Head of caudate nucleus (tissue), 42 donors: ENCODE results near the gene ELOB.

Experiments
- DNase-seq, 42 donors: peaks; one replicate each; pipeline versions ENCODE4 v3.0.0 to v3.0.0-alpha.2; 2020 to 2021; ENCODE audit warnings: mixed read lengths in 7 of 42
- intact Hi-C: fragments of 100-400 bp; cut with DNase I; formaldehyde crosslinking; loops from one replicate; pipeline ENCODE4 v1.15.0; 2022

Gene ELOB

DNA sequence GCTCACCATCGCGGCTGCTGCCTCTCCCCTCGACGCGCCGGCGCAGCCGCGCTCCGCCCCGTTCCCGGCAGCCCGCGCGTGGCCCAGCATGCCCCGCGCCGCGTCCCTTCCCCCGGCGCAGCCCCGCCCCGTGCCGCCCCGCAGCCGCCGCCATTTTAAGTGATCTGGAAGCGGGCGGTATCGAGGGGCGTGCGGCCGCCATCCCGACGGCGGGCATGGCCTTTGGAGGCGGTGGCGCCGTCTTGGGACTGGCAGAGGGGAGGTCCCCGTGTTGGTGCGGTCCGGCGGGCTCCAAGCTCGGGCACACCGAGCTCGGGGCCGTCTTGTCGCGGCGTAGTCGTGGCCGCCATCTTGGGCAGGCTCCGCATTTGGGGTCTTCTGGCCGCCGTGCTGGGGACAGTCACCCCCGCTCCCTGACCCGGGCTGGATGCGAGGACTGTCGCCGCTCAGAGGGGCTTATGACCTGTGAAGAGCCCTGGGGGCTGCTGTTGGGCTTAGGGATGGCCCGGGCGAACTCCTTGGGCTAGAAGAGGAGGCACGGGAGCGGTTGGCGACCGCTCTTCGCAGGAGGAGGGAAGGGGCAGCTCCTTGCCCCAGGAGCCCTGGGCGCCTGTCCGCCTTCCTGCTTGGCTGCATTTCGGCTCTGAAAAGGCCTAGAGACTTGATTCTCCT, at the start of gene ELOB:
Gene ELOB (minus strand): TSS at position 50 of the 672 bp plus-strand sequence. CDS start 41 bp downstream, at position 9.
- intact Hi-C loops, result loop anchor here (1.0 kb wide), 1 partner anchor 25 kb away; the partner anchor contains the start of gene SRRM2
- peak; percentile 44 to 93 (median 85) for DNase-seq

DNA sequence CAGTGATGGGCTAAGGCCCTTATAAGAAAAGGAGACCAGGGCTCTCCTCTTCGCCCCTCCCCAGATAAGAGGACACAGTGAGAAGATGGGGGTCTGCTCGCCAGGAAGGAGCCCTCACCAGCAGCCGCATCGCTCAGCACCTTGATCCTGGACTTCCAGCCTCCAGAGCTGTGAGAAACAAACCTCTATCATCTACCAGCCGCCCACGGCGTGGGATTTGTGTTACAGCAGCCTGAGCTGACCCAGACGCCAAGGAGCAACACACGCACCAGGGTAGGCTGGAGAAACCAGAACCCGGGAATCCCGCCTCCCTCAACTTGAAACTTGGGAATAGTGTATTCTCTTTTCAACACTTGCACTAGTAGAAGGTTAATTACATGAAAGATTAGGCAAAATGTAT, 48.8 kb upstream of the ELOB start:
- DNase-seq, result peak in 1 of 42 donors; percentile 14
- intact Hi-C loops, result no loop called here

GRCh38 chr16:2825049-2825742, 48.1 kb upstream of the ELOB start:
- intact Hi-C loops, result no loop called here
- peak in 1 of 42 donors; percentile 7 for DNase-seq

GRCh38 chr16:2824626-2825025, 47.5 kb upstream of the ELOB start:
- peak in 1 of 42 donors; percentile 17 for DNase-seq
- intact Hi-C loops, result no loop called here

DNA sequence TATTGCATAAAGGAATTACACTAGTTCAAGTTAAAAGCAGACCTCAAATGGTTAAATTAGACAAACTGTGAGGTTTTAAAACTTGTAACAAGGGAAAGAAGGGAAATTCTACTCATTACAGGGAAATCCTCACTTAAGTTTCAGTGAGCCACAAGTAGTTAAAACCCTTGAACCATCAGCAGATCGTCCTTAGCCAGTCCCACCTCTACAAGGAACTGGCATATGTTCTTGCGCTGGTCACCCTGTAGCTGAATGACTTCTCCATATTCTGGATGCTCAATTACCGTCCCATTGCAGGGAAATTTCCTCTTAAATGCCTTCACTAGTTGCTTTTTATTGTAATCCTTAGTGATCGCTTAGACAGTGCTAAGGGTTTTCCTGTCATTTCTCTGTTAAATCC, 45.4 kb upstream of the ELOB start:
- DNase-seq, result no peak
- intact Hi-C loops, result no loop called here

DNA sequence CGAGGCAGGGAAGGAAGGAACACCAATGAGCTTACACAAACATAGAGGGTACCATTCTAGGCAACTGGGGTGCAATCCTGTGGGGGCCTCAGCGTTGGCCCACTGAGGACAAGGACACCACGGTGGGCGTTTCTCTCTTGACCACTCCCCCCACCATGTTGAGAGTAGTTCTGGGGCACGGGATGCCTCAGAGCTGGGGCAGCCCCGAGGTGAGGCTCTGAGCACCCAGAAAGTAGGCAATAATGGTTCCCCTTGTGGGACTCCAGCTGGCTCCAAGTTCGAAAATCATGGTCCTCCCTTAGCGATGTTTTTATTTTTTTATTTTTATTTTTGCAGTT, 45.0 kb upstream of the ELOB start:
- intact Hi-C loops, result no loop called here
- peak in 1 of 42 donors; percentile 2 for DNase-seq

DNA sequence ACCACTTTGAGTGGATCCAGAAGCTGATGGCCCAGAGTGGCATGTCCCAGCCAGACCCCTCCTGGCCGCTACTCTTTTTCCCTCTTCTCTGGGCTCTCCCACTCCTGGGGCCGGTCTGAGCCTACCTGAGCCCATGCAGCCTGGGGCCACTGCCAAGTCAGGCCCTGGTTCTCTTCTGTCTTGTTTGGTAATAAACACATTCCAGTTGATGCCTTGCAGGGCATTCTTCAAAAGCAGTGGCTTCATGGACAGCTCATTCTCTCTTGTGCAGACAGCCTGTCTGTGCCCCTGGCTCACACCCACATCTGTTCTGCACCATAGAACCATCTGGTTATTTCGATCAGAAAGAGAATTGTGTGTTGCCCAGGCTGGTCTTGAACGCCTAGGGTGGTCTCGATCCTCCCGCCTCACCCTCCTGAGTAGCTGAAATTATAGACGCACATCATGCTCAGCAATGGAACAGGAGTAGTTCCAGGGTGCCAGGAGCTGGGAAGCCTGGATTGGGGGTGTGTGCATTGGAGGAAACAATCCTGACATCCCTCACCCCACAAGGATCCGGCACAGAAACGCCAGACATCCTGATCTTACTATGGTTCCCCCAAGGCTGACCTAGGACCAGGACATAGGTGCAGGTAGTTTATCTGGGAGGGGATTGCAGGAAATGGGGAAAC, 44.5 kb upstream of the ELOB start:
- peak in 1 of 42 donors; percentile 1 for DNase-seq
- intact Hi-C loops, result no loop called here

- intact Hi-C loops, result no loop called here
- DNase-seq, result peak in 2 of 42 donors; percentile 1 to 8
Observed at GRCh38 chr16:2820836-2821486, 43.9 kb upstream of the ELOB start.

- DNase-seq, result peak in 1 of 42 donors; percentile 1
- intact Hi-C loops, result no loop called here
Observed at GRCh38 chr16:2819939-2820835, 43.1 kb upstream of the ELOB start.

DNA sequence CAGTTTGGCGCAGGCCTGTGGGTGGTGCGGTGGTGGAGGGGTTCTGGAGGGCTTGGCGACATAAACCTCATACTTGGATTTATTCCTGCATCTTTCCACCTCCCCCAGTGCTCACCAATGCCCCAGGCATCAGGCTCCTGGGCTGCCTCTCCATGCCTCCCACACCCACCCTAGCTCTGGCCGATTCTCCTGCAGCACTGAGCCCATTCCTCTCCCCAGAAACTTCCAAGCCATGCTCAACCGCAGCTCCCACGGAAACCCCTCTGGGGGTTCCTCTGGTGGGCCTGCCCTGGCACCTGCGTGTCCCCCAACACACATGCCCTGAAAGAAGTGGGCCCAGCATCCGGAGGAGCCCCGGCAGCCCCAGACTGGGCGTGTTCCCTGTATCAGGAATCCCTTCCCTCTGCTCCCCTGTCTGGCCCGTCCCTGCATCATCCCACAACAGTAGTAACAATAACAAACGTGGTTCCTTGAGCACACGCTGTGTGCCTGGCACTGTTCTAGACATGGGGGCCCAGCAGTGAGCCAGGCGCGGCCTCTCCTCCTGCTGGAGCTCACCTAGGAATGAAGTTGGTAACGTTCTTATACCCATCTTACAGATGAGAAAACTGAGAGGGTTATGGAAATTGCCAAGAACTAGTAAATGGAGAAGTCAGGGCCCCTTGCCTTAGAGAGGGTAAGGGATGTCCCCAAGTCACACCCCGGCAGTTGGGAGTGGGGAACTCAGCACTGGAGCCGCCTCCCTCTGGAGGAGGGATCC, 42.3 kb upstream of the ELOB start:
- peak in 1 of 42 donors; percentile 16 for DNase-seq
- intact Hi-C loops, result no loop called here

GRCh38 chr16:2818272-2818876, 41.3 kb upstream of the ELOB start:
- DNase-seq, result peak in 1 of 42 donors; percentile 6
- intact Hi-C loops, result no loop called here

DNA sequence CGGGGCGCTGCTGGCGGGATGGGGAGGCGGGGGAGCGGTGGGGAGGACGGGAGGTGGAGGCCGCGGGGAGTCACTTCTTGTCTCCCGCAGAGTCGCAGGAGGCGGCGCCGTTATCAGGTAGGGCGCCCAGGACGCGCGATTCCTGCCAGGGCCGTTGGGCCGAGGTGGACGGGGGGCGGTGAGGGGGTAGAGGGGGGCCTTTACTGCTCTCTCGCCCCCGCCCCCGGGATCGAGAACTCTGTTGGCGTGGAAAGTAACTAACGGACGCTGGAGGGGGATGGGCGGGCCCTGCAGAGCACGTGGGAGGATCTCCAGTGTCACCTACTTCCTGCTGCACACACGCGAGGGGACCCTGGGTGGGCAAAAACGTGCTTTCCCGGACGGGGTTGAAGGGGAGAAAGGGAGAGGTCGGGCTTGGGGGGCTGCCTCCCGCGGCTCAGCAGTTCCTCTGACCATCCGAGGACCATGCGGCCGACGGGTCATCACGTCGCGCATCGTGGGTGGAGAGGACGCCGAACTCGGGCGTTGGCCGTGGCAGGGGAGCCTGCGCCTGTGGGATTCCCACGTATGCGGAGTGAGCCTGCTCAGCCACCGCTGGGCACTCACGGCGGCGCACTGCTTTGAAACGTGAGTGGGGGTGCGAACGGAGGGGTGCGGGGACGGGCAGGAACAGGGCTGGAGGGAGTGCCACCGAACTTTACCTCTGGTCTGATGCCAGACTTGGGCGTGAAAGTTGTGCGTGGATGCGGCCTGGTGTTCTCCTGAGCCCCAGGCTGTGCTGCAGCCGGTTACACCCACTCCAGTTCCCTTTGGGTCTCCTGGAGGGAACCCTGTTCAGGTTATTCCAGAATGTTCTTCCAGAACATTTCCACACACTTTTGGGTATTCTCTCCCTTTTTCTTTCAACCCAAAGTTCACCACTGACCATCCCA, 40.5 kb upstream of the ELOB start:
- intact Hi-C loops, result no loop called here
- peak in 1 of 42 donors; percentile 24 for DNase-seq

GRCh38 chr16:2816751-2817339, 39.8 kb upstream of the ELOB start, which contains the start of gene PRSS21:
Gene PRSS21 (plus strand): TSS chr16:2817237. CDS start chr16:2817269, 32 bp downstream.
- DNase-seq, result peak in 1 of 42 donors; percentile 2
- intact Hi-C loops, result no loop called here

DNA sequence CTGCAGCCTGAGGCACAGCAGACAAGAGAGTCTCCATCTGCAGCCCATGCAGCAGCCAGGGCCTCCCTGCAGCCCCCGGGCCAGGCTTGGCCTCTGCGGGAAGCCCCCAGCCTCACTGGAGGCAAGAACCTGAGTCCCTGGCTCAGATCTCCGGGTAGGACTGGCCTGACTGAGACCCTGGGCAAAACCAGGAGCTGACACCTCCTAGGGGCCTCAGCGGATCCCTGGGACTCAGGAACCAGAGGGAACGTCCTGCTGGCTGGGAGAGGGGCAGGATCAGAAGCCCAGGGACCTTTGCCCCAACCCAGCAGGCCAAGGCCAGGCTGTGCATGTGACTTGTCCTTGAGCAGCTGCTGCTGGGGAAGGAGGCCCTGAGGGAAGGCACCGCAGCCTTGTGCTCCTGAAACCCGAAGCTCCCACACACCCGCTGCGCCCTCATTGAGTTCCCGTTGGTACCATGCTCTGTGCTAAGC, 38.3 kb upstream of the ELOB start:
- intact Hi-C loops, result no loop called here
- DNase-seq, result peak in 1 of 42 donors; percentile 7

DNA sequence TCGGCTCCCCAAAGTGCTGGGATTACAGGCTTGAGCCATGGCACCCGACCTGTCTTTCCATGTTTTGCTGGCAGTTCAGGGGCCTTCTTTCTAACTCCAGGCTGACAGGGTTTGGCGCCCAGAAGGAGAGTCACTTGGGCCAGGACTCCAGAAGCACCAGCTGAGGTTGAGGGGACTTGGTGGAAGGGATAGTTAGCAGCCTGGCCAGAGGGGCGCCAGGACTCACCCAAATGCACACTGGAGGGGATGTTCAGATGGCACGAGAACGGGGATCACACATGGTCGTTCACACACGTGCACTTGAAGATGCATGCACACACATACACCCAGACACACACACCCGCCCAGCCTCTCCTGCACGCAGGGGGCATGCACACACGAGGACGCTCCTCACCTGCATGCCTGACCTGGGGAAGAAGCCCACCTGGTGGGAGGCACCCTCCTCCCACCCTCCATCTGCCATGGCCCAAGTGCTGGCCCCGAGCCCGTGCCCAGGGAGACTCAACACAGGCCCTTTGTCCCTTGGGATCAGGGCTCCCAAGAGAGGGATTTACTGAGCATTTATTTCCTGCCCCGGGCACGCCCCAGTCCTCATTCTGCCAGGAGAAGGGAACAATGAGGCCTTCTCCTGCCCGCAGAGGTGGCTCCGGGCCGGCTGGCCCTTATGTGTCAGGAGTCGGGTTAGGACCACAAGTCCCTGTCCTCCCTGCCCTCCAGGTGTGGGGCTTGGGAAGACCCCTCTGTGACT, 37.6 kb upstream of the ELOB start:
- intact Hi-C loops, result no loop called here
- peak in 1 of 42 donors; percentile 22 for DNase-seq
